Measurements from ENCODE around the gene CHD6. TPM values are rescaled to one million over a fixed set of nuclear protein-coding genes. Genes with fewer than 3 reads are reported as not detected.
A peak's percentile ranks its signal among the peaks of the same experiment; 100 is the strongest.

Gene CHD6
- total and polyA plus RNA-seq, 2 of the 13 experiments (the other 11 are each of a cell fraction or from before 2014, with no cell fraction given): 14.4 to 52.0 TPM

GRCh38 chr20:41538810-41539596 is 79.2 kb downstream of the CHD6 start (continued):
- no peak; the same call in 1 of the 2 replicates for TF ChIP-seq MYPOP (CRISPR knock-in tag; IDR thresholded peaks at IDR 0.05)
- 0 out of 2 replicates have a peak, but pooled peaks have one; percentile 37 for TF ChIP-seq ZBTB3 (CRISPR knock-in tag; IDR thresholded peaks at IDR 0.05; ENCODE audit: borderline replicate concordance, low read depth)
- TF ChIP-seq KDM4B (CRISPR knock-in tag; IDR thresholded peaks at IDR 0.05): 0 out of 2 replicates have a peak, but pooled peaks have one; percentile 16
- peak; percentile 98 for TF ChIP-seq HOMEZ (CRISPR knock-in tag; IDR thresholded peaks at IDR 0.05; ENCODE audit: low read depth)
- TF ChIP-seq ZNF296 (CRISPR knock-in tag; conservative IDR thresholded peaks at IDR 0.05): no peak
- no peak for TF ChIP-seq ZNF841 (CRISPR knock-in tag; IDR thresholded peaks at IDR 0.05; ENCODE audit: borderline replicate concordance)
- TF ChIP-seq PAXIP1 (CRISPR knock-in tag; conservative IDR thresholded peaks at IDR 0.05): peak; percentile 94
- no peak for TF ChIP-seq DZIP1 (CRISPR knock-in tag; IDR thresholded peaks at IDR 0.05)
- TF ChIP-seq ZNF251 (CRISPR knock-in tag; IDR thresholded peaks at IDR 0.05): no peak
- TF ChIP-seq ATF7 (IDR thresholded peaks at IDR 0.05): no peak
- TF ChIP-seq ATF7 (CRISPR knock-in tag; IDR thresholded peaks at IDR 0.05): no peak
- peak; percentile 80 for TF ChIP-seq MED1 (CRISPR knock-in tag; IDR thresholded peaks at IDR 0.05)
- TF ChIP-seq ZNF3 (CRISPR knock-in tag; IDR thresholded peaks at IDR 0.05): no peak
- TF ChIP-seq ZNF431 (CRISPR knock-in tag; IDR thresholded peaks at IDR 0.05; ENCODE audit: borderline replicate concordance, low read depth): no peak; the same call in 1 of the 2 replicates
- no peak for TF ChIP-seq ZNF816 (CRISPR knock-in tag; IDR thresholded peaks at IDR 0.05; ENCODE audit: borderline replicate concordance)
- TF ChIP-seq MZF1 (CRISPR knock-in tag; IDR thresholded peaks at IDR 0.05; ENCODE audit: borderline replicate concordance): no peak; the same call in 1 of the 2 replicates
- no peak for TF ChIP-seq JUN (CRISPR knock-in tag; IDR thresholded peaks at IDR 0.05)
- no peak for TF ChIP-seq ZNF510 (CRISPR knock-in tag; IDR thresholded peaks at IDR 0.05; ENCODE audit: low read depth)
- no peak for TF ChIP-seq ZFAT (CRISPR knock-in tag; conservative IDR thresholded peaks at IDR 0.05)
- no peak for TF ChIP-seq ZMAT3 (CRISPR knock-in tag; conservative IDR thresholded peaks at IDR 0.05)
- no peak for TF ChIP-seq TEAD2 (CRISPR knock-in tag; IDR thresholded peaks at IDR 0.05)
- TF ChIP-seq ZNF20 (CRISPR knock-in tag; IDR thresholded peaks at IDR 0.05): no peak

All from HepG2 (cell line).